ENCODE results near the gene B3GALT6.

B3GALT6 gene

GRCh38 chr1:1202831-1203560 is 29.0 kb upstream of the B3GALT6 start:
- DNase-seq (ENCODE audit: low read depth), result no peak

GRCh38 chr1:1203561-1204424 is 28.2 kb upstream of the B3GALT6 start:
- no peak for DNase-seq (ENCODE audit: low read depth)

DNA sequence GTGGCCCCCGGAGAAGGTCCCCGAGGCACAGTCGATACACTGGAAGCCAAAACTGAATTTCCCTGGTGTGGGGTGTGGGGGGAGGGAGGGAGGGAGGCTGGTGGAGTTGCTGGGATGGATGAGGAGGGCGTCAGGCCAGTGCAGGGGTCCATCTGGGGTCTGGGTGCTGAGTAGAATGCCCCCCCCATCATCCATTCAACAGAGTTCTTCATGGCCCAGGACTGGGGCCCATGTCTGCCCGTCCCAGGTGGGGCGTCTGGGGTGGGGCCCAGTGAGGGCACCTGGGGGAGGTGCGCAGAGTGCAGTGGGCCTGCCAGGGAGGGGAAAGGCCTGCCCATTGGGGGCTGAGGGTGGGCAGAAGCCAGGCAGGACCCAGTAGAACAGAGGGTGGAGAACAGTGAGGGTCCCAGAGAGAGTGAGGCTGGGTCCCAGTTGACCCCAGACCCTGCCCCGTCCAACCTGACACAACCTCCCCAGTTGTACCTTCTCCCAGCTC is 27.6 kb upstream of the B3GALT6 start:
- no peak for DNase-seq (ENCODE audit: low read depth)

DNA sequence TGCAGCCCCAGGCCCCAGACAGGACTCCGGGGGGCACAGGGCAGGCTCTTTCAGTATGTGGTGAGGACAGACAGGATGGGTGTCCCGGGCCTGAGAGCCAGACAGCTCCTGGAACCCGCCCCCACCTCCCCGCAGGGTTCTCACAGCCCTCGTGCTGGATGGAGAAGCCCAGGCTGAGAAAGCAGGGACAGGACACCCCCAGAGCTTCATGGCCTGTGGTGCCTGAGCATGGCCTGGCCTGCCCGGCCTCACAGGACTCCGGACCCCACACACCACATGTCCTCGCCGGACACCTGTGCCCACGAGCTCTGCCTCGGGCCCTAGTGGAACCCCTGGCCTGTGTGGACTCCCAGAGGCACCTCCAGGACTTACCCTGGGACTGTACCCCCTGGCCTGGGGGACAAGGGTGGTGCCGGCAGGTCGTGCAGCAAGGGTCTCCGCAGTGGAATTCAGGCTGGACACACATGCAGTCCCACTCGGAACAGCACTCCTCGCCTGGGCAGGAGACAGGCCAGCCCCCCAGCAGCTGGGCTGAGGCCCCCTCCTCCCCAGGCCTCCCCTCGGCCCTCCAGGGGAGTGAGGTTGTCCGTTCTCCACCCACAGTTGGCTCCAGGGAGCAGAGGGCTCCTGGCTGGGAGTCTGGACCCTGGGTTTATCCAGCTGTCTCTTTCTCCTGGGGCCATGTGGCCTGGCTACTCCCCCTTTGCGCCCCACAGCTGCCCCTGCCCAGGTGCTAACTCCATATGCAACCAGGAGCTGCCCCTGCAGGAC is 26.9 kb upstream of the B3GALT6 start:
- DNase-seq (ENCODE audit: low read depth), result no peak

GRCh38 chr1:1205769-1206375 is 26.2 kb upstream of the B3GALT6 start:
- no peak for DNase-seq (ENCODE audit: low read depth)

GRCh38 chr1:1206376-1206965 is 25.6 kb upstream of the B3GALT6 start, which contains the start of gene TNFRSF18:
Gene TNFRSF18 (minus strand): TSS chr1:1206592. CDS start chr1:1206571, 21 bp downstream.
- DNase-seq (ENCODE audit: low read depth), result no peak

- DNase-seq (ENCODE audit: low read depth), result no peak
These were observed 25.0 kb upstream of the B3GALT6 start for GRCh38 chr1:1206966-1207531.

DNA sequence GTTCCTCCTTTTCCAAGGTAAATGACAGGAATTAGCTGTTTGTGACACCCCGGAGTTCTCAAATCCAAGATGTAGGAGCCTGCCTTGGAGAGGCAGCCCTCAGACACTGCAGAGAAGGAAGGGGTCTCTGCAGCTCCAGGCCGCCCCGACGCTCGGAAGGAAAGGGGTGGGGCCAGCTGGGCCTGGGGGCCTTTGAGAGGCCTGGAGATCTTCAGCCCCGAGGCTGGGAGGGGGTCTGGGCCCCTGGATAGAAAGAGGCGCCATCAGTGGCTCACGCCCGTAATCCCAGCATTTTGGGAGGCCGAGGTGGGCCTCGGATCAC is 24.5 kb upstream of the B3GALT6 start:
- no peak for DNase-seq (ENCODE audit: low read depth)

- DNase-seq (ENCODE audit: low read depth), result no peak
These were observed 23.2 kb upstream of the B3GALT6 start for GRCh38 chr1:1208713-1209433.

DNA sequence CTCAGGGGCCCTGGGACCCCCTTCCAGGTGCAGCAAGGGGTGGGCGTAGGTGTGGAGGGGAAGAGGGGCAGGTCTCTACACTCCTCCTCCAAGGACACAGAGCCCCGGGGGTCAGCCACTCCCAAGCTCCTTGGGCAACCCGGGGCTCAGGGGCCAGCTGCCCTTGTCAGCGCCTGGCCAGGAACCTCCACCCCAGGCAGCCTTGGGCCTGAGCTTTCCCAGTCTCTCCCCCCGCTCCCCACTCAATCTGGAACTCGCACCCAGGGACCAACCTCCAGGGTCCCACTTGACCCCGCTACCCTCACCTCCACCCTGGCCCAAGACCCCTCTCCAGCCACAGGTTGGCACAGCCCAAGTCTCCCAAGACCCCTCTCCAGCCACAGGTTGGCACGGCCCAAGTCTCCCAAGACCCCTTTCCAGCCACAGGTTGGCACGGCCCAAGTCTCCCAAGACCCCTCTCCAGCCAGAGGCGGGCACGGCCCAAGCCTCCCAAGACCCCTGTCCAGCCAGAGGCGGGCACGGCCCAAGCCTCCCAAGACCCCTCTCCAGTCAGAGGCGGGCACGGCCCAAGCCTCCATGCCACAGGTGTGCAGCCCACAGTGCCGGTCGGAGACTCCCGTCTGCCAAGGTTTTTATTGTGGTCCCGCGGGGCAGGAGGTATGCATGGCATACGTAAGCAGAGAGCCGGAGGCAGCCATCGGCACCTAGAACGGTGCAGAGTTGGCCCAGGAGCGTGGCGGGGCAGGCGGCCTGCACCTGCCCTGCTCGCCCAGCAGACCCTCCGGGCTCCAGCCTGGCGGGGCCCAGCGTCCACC is 21.1 kb upstream of the B3GALT6 start:
- no peak for DNase-seq (ENCODE audit: low read depth)

DNA sequence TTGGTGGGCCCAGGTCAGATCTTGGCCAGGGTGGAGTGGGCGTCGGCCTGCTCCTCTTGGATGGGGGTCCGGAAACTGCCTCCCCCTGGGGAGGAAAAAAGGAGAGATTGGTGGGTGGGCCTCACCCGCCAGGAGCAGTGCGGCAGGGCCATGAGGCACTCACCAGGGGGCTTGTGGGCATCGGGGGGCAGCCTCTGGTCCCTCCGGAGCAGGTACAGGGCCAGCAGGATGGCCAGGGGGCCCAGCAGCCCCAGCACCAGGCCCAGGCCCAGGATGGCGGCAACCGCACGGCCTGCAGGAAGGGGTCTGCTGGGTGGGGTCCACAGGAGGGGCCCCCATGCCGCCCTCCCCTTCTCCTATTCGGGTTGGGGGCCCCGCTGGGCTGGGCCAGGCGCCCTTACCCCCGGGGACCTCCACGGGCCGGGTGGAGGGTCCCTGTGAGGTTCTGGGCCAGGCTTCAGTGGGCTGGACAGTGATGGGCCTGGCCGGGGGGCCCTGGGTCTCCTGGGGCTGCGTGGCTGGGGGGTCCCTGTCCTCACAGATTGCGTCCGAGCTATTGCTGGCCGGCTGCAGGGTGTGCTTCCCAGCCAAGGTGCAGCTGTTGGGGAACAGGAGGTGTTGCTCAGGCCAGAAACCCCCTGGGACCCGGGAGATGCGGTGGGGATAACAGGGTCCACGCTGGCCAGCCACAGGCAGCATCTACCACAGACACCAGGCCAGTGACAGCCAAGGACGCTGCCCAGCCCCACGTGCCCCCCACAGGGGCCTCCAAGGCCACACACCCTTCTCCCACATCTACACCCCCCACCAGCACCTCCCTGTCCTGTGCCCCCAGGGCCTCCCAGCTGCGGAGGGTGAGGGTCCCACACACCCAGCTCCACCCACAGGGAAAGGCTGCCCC is 20.2 kb upstream of the B3GALT6 start:
- no peak for DNase-seq (ENCODE audit: low read depth)

DNA sequence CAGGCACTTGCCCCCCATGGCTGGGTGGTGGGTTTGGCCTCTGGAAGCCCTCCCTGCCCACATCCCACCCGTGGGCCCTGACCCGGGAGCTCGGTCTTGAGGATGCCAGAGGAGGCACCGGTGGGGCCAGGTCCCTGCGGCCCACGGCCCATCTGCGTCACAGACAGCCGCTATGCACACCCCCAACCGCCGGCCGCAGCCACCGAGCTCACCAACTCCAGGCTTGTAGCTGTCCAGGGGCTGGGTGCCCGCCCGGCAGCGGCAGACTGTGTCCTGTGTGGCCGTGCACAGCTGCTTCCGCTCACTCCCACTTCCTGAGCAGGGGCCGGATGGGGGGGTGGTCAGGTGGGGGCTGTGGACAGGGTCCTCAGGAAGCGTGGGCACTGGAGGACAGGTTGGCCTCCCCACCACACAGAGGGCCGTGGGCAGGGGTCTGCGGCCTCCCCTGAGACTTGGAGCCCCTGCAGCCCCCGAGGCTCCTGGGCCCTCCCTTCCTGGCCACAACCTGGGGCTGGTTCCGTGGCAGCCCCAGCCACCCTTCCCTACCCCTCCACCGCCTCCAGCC is 19.2 kb upstream of the B3GALT6 start:
- DNase-seq (ENCODE audit: low read depth), result no peak

GRCh38 chr1:1213345-1214265 is 18.4 kb upstream of the B3GALT6 start, which contains the start of gene TNFRSF4:
Gene TNFRSF4 (minus strand): TSS chr1:1214153. CDS start chr1:1214127, 26 bp downstream.
- DNase-seq (ENCODE audit: low read depth), result no peak

GRCh38 chr1:1215080-1215676 is 16.9 kb upstream of the B3GALT6 start:
- no peak for DNase-seq (ENCODE audit: low read depth)

- no peak for DNase-seq (ENCODE audit: low read depth)
These were observed 16.0 kb upstream of the B3GALT6 start for GRCh38 chr1:1215881-1216605.
